GOT3 (cell line): ENCODE data around the gene CUL1.

Experiments used
- DNase-seq: peaks from one replicate; lab custom pipeline; 2025; ENCODE audit warnings: mixed read lengths; lab: John Stamatoyannopoulos, UW

CUL1 gene

DNA sequence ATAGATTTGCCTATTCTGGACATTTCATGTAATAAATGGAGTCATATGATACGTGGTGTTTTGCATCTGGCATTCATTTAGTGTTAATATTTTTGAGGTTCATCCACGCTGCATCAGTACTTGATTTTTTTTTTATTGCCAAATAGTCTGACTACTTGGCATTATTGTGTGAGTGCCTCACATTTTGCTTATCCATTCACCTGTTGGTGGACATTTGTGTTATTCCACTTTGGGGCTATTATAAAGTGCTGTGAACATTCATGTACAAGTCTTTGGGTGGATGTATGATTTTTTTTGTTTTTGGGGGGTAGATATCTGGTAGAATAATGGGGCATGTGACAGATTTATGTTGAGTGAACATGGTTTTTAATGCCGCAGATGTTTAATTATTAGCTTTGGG is 19.7 kb downstream of the CUL1 start:
- no peak for DNase-seq

DNA sequence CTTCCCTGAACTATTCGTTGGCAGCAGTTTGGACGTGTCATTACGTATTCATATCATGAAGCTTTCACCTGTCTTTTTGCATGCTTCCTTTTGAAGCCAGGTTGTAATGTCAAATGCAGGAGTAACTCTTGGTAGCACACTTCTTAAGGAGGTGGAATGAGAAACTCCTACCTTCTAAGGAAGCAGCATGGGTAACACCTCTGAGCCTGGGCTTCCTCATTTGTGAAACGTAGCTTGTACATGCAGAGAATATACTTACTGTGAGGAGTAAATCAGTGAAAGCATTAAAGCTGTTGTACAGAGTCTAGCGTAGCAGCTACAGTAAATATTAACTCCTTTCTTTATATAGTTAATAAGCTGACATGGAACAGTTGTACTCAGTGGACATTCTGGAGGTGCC is 21.1 kb downstream of the CUL1 start:
- no peak for DNase-seq

DNA sequence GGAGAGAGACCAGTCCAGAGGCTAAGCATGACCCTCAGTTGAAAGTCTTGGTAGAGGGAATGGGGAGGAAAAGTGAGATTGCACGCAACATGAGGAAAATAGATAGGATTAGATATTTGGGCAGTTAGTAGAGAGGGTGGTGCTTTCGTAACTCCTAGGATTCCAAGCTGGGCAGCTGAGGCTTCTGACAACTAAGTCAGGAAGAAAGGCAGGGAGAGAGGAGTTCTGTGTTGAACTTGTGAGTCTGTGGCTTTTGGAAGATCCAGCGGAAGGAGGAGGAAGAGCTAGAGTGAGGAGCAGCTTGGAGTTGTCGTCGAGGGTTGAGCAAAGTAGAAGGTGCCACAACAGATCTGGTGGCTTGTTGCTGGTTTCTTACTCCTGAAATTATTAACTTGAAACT is 21.8 kb downstream of the CUL1 start:
- DNase-seq: no peak

DNA sequence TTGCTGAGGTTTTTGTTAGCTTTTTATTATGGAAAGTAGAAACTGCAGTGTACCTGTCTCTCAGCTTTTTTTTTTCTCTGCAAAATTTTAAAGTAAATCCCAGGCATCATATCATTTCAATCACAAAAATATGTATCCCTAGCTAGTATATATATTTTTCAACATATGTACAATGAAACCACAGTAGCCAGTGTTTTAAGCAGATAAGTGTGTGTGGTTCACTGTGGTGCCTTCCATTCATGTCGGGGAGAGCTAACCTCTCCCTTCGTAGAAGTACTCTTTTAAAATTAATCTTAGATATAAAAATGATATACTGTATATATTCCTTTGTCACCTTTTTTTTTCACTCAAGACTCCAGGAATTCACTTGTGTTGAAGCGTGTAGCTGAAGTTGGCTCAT is 22.7 kb downstream of the CUL1 start:
- DNase-seq: no peak

DNA sequence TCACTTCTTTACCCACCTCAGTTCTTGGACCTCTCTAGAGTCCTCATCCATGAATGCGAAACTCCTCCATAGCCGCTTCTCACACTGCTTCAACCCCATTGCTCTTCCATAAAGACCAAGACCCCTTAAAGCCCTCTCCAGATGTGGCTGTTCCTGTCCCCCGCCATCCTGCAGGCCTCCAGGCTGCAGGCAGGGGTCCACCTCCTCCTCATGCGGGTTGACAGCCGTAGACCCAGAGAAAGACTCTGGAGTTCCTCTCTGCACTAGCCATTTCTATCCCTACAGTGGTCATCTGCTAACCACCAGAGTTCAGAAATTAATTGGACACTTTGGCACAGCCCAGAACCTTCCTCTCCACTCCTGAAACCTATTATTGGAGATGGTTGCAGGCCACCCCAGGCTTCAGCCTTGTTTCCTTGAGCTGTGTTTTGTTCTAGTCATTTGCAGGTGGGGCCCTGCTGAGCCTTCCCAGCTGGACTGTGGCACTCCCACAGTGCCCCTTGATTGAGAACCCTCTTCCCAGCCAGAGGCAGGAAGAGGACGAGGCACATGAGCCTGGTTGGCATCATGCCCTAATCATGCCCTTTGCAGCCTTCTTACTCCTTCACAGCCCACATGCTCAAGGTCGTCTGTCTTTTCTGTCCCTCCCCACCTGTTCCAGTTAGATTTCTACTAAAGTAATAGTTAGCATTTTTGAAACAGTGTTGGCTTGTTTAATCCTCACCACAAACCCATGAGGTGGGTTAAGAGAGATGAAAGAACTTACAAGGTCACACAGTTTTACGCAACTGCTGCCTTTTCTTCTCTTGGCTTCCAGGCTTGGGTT is 23.9 kb downstream of the CUL1 start:
- DNase-seq: no peak

DNA sequence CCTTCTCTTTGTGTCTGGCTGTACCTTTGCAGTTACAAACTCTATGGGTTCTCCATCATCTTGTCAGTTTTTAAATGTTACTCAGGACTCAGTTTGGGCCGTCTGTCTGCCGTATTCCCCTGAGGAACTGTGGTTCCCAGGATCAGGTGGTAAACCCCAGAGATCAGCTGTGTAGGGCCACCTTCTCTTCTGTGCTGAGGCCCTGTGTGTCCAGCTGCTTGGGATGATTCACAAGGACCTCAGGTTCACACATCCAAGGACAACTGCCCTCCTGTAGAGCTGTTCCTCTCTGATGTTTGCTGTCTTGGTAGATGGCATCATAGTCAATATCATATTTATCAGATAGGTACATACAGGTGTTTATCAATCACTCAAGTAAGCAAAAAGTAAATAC is 24.5 kb downstream of the CUL1 start:
- DNase-seq: no peak

DNA sequence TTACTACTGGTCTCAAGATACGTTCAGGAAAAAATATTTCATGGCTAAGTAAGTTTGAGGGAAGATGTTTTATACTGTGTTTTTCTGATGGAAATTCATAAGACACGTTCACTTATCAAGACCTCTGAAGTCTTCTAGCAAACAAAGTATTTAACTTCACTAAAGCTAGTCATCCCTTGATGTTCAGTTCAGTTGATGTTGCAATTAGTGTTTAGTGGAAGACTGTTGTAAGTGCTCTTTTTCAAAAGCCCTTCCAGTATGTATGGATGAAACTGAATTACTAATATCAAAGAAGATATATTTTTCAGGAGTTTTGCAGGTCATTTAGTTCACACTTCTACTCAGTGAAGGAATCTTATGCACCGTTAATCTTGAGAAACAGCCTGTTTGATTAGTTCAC is 25.1 kb downstream of the CUL1 start:
- no peak for DNase-seq

DNA sequence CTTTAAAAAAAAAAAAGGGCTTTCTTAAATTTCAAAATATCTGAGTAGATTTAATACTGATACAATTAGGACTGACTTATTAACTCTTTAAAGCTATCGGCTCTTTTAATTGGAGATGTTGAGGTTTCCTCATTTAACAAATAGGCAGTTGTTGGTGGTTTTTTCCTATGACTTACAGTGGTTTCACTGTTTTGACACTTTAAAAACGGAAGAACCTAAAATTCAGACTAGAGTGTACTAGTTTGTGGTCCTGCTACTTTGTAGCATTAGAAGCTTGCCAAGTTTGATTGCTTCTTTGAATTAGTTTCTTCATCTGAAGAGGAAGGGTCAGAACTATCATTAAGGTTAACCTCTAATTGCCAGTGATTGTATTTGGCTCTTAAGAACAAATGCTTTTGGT is 27.7 kb downstream of the CUL1 start:
- no peak for DNase-seq

DNA sequence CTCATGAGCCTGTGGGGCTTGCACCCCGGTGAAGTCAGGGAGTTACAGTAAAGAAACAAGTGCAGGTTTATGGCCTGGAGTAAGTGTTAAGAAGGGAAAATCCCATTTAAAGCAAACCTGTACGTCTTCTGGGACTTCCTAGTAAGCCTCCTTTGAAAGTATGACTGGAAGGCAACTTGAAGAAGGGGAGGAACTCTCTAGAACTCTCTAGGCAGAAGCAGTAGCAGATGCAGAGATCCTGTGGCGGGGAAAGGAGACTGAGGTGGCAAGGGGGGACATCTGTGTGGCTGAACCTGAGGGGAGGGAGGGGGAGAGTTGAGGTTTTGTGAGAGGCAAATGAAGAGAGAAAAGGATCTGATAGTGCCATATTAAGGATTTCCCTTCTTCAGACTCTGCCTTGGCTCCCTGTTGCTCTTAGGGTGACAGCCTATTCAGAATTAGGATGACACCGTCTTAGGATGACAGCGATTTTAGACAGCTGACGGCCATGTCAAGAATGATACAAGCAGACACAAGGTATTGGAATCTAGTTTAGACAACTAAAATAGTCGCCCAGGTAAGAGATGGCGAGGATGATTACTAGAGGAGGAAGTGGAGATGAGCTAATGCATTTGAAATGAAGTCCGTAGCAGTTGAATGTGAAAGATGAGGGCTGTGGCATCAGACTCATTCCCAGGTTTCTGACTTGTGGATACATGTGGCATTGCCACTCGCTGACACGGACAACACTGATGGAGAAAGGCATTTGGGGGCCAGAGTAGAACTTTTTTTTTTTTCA is 29.0 kb downstream of the CUL1 start:
- DNase-seq: no peak

DNA sequence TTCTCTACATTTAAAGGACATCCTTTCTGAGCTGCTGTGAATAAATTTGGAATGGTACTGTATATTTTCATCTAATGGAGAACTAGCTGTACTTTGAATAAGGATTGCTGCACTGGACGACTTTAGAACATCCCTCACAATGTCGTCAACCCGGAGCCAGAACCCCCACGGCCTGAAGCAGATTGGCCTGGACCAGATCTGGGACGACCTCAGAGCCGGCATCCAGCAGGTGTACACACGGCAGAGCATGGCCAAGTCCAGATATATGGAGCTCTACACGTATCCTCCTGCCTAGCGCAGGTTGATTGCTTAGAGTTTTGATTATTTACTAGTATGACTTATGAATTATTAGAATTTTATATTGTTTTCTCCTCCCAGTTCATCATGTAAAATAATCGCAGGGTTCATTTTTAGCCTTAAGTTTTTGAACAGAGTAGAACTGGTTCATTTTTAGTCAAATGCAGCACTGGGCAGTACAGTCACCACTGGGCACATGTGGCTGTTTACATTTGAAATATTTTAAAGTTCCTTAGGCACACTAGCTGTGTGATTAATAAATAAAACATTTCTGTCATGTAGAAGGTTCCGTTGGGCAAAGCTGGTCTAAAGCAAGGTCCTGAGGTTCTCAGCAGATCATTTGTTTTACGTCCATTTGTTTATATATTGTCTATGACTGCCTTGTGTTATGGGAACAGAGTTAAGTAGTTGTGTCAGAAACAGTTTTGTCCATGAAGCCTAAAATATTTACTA is 31.5 kb downstream of the CUL1 start:
- DNase-seq: no peak

DNA sequence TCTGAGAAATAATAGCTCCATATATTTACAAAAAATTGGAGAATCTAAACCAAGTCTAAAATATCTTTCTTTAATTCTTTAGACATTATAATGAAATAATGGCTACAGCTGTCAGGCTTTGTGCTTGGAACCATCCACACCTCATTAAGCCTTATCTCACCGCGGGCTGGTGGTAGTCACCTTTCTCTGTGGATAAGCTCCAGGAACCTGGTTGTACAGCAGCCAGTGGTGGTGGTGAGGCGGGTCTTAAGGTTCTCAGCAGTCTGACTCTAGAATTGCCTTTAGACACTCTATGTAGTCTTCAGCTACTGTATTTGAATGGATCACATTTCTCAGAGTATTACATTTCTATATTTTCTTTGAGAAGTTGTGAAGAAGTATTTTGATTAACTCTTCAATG is 34.2 kb downstream of the CUL1 start:
- DNase-seq: no peak

DNA sequence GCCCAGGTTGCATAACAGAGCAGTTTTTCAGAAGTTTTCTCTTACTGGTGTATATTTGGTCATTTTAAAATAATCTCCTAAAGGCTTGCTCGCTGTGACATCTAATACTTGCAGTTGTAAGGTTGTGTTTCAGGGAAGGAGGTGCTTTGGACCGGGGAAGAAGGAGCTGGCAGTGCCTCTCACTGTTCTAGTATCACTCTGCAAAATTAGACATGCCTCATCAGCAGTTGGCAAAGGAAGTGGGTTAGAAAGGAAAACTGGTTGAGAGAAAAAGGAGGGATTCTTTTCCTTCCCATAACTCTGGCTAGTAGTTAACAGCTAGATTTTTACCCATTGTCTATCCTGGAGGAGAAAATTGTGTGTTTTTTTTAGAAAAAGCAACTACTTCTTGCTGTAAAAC is 34.8 kb downstream of the CUL1 start:
- no peak for DNase-seq

DNA sequence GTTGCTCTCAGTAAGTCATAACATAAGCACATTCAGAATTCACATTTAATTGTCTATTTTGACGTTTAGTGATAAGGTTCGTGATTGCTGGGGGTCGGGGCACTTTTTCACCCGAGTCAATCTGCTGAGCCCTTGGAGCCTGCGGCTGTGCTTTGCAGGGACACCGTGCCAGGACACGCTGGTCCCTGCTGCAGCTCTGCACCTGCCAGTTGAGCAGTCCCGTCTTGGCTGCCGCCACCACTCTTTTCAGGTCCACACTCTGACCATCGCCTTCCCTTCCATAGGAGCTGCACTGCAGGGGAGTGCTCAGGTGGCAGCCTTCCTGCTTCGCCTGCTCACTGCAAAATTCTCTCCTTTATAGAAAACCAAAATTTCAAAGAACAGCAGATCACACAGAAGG is 36.4 kb downstream of the CUL1 start:
- DNase-seq: no peak

DNA sequence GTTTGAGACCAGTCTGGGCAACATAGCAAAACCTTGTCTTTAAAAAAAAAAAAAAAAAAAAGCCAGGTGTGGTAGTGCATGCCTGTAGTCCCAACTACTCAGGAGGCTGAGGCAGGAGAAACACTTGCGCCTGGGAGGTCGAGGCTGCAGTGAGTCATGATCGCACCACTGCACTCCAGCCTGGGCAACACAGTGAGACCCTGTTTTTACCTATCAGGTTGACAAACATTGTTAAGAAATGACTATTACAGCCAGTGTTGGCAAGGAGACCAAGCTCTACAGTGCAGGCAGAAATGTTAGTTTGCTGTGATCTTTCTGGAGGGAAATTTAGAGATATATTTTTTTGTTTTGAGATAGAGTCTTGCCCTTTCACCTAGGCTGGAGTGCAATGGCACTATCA is 37.3 kb downstream of the CUL1 start:
- DNase-seq: no peak

DNA sequence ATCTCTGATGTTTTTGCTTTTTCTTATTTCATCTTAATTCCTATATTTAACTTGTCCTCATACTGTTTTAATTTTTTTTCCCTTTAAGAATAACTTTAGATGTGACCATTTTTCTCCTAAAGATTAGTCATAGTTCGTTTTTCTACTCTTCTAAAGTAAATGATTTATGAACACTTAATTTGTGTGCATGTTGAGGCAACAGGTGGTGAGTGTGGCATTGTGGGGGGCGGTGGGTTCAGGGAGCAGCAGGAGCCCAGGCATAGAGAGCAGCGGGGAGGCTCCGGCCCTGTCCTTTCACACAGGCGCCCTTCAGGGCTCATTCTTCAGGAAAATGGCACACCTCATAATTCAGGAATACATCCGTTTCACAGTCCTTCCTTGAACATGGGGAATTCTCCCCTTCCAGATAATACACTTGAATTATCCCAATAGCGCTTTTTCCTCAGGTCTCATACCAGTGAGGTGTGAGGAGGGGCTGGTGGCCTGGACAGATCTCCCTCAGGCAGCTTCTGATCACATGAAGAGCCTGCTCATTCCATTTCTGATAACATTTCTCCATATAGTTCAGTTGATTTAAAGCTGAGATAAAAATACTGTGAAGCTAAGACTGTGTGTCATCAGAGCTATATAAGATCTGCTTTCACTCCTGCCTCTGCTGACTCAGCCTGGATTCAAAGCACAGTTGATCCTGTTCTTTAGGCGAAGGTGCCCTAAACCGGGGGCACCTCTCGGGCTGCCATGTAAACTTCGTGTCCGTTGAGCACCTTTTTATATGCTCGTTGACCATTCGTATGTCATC is 40.2 kb downstream of the CUL1 start:
- no peak for DNase-seq

DNA sequence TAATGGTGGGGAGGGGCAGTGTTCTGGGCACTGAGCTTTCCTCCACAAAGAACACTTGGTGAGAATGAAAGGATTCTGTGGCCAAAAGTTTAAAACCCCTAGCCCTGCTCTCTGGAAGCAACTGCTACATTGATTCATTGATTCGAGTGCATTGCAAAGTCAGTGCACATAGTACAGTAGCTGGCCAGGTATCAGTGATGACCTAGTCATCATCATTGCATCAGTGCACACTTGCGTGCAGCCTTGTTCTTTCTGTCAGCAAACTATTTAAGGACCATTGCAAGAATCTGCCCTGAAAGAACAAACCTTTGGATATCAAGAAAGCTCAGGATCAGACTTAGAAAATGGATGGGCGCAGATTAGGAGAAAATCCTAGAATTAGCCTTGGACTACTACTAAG is 47.4 kb downstream of the CUL1 start:
- no peak for DNase-seq

DNA sequence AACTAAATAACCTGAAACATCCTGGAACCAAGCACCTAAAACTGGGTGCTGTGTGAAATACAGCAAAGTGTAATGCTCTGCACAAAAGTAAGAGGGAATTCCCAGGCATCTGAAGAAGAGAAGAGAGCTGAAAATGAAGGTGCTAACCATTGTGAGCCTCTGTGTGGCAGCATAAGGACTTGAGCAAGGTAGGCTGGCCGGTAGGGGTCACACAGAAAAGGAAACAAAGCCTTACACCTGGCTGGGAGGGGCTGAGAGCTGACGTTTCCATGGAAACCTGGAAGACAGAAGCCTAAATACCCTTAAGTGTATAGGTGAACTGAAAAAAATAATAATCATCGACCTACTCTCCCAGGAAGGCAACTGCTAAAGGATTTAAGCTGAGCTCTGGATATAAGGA is 48.6 kb downstream of the CUL1 start:
- DNase-seq: no peak

DNA sequence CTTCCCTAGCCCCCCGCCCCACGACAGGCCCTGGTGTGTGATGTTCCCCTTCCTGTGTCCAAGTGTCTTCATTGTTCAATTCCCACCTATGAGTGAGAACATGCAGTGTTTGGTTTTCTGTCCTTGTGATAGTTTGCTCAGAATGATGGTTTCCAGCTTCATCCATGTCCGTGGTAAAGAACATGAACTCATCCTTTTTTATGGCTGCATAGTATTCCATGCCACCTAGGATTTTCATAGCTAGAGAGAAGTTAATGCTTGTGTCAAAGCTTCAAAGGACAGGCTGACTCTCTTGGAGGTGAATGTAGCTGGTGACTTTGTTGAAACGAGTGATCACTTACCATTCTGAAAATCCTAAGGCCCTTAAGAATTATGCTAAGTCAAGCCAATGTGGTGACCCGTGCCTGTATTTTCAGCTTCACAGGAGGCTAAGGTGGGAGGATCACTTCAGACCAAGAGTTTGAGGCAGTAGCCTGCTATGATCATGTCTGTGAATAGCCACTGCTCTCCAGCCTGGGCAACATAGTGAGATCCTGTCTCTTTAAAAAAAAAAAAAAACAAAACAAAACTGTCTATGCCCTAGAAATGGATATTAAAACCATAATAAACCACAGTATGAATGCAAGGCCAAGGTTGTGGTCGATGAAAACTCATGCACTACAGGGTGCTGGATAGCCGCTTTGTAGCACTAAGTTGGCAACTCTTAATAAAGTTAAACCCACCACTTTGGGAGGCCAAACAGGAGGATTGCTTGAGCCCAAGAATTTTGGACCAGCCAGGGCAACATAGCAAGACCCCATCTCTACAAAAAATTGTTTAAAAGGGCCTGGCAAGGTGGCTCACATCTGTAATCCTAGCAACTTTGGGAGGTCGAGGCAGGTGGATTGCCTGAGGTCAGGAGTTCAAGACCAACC is 52.0 kb downstream of the CUL1 start:
- no peak for DNase-seq

DNA sequence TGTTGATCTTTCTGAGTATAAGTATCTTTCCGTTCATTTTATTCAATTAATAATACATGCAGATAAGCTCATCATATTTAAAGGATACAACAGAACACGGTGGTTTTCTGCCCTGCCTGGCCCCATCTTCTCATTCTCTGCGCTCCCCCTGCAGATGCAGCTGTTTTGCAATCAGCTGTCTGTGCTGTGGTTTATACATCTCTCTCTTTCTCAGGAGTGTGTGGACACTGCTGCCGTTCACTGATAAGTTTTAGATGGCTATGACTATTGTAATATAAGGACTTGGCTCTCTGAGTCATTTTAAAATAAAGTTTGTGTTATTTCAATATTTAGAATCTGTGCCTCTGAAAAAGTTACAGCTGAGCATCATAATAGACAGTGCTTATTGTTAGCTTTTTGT is 54.5 kb downstream of the CUL1 start:
- DNase-seq: no peak

DNA sequence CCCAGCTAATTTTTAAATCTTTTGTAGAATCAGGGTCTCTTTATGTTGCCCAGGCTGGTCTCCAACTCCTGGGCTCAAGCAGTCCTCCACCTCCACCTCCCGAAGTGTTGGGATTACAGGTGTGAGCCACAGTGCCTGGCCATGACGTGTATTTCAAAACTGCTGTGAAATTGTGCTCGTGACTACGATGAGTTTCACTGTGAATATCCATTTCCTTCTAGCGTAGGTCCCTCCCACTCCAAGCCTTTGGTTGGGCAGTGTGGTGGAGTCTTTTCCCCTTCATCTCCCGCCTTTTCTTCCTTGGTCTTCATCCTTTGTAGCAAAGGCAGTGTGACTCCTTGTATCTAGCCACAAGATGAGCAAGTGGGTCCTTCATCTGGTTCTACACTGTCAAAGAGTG is 56.2 kb downstream of the CUL1 start:
- DNase-seq: no peak
